Activated B cell treated with CpG ODN at 0.5 μM for 24 hours (primary cell): ENCODE measurements around the gene PARK7. TPM values are rescaled to one million over a fixed set of nuclear protein-coding genes. Genes with fewer than 3 reads are reported as not detected.

Experiments used
- ATAC-seq: fragments of 200-7000 bp; cut with Tn5 transposase; one replicate; pipeline ENCODE4 v1.10.0; 2021; ENCODE audit warnings: low read depth, mild to moderate bottlenecking, moderate library complexity
- CTCF ChIA-PET: fragments of 350-600 bp; sonication (Branson Sonifier 250); formaldehyde crosslinking; loops from one replicate; lab custom pipeline; 2021; ENCODE audit warnings: antibody characterized with exemption; lab: Charles Lee
- POLR2A ChIA-PET: fragments of 350-600 bp; sonication (Branson Sonifier 250); formaldehyde crosslinking; loops from one replicate; lab custom pipeline; 2021; ENCODE audit warnings: antibody characterized with exemption; lab: Charles Lee
- DNase-seq: peaks from one replicate; pipeline ENCODE4 v3.0.0; 2022
- H3K27ac Mint-ChIP-seq: one replicate; pipeline ENCODE4 v1.8.0; 2020; ENCODE audit warnings: mixed read lengths
- H3K27me3 Mint-ChIP-seq: one replicate; pipeline ENCODE4 v1.8.0; 2021; ENCODE audit warnings: mixed read lengths
- H3K36me3 Mint-ChIP-seq: one replicate; pipeline ENCODE4 v1.8.0; 2021; ENCODE audit warnings: low read depth, mixed read lengths
- H3K4me1 Mint-ChIP-seq: one replicate; pipeline ENCODE4 v1.8.0; 2021; ENCODE audit warnings: mixed read lengths
- H3K4me3 Mint-ChIP-seq: one replicate; pipeline ENCODE4 v1.8.0; 2020; ENCODE audit warnings: mild to moderate bottlenecking, mixed read lengths
- H3K9me3 Mint-ChIP-seq: one replicate; pipeline ENCODE4 v1.8.0; 2020; ENCODE audit warnings: mixed read lengths
- intact Hi-C: fragments of 100-400 bp; cut with micrococcal nuclease; formaldehyde crosslinking; loops from one replicate; pipeline ENCODE4 v1.15.1; 2024
- total RNA-seq: library from RNA; stranded (reverse); gene quantifications from 2 replicates; pipeline ENCODE4 v1.2.3, GENCODE V29; 2022
- TF ChIP-seq, protein P1 (sequence below): fragments of 200-600 bp; IDR thresholded peaks from one replicate; pipeline ENCODE4 v1.8.0; 2022; ENCODE audit warnings: antibody characterized with exemption, mild to moderate bottlenecking

Gene PARK7
- total RNA-seq, result 242 and 281 TPM in 2 replicates

- peak within 1 kb of the TSS; percentile 97 for H3K27ac Mint-ChIP-seq
- TF ChIP-seq, protein P1, sequence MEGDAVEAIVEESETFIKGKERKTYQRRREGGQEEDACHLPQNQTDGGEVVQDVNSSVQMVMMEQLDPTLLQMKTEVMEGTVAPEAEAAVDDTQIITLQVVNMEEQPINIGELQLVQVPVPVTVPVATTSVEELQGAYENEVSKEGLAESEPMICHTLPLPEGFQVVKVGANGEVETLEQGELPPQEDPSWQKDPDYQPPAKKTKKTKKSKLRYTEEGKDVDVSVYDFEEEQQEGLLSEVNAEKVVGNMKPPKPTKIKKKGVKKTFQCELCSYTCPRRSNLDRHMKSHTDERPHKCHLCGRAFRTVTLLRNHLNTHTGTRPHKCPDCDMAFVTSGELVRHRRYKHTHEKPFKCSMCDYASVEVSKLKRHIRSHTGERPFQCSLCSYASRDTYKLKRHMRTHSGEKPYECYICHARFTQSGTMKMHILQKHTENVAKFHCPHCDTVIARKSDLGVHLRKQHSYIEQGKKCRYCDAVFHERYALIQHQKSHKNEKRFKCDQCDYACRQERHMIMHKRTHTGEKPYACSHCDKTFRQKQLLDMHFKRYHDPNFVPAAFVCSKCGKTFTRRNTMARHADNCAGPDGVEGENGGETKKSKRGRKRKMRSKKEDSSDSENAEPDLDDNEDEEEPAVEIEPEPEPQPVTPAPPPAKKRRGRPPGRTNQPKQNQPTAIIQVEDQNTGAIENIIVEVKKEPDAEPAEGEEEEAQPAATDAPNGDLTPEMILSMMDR, result no peak
- H3K36me3 Mint-ChIP-seq, result peaks cover 41% of the 10 kb centered on the region
- peak; percentile 100 for DNase-seq
- CTCF ChIA-PET, result no interaction called here
- POLR2A ChIA-PET, result interaction anchor here (0.5 to 1.6 kb wide), 12 partner anchors 8 to 916 kb away, joined by 3 to 16 read pairs (median 4); partner anchors contain the start of genes ENO1, RERE, TNFRSF9 and VAMP3
- no peaks in the 10 kb centered on the region for H3K9me3 Mint-ChIP-seq
- no peaks in the 10 kb centered on the region for H3K27me3 Mint-ChIP-seq
- peak; percentile 97 for ATAC-seq
- H3K4me1 Mint-ChIP-seq, result peaks cover 55% of the 10 kb centered on the region
- H3K4me3 Mint-ChIP-seq, result peak within 1 kb of the TSS; percentile 94
- intact Hi-C loops, result loop anchor here (1.0 to 5.0 kb wide), 4 partner anchors 8 to 1569 kb away; partner anchors contain the start of genes ACOT7, PER3 and TNFRSF9
These were observed at the start of gene PARK7 for GRCh38 chr1:7961216-7962013. Gene PARK7 (plus strand): TSS chr1:7961711. CDS start chr1:7962786, 1,075 bp downstream.

- DNase-seq (no peak), ATAC-seq (no peak)
- POLR2A ChIA-PET, result interaction anchor here (0.8 to 1.0 kb wide), 2 partner anchors 42 to 49 kb away, joined by 3 to 4 read pairs; partner anchors contain the start of gene PARK7
- TF ChIP-seq, protein P1, result no peak
- peaks cover 13% of the 10 kb centered on the region for H3K4me1 Mint-ChIP-seq
- intact Hi-C loops, result loop anchor here (5.0 kb wide), 1 partner anchor 40 kb away; no protein-coding TSS in a partner anchor
- CTCF ChIA-PET, result no interaction called here
- H3K4me3 Mint-ChIP-seq, result peak overlapping the region; percentile 91
- H3K36me3 Mint-ChIP-seq, result no peaks in the 10 kb centered on the region
- H3K27ac Mint-ChIP-seq, result peak overlapping the region; percentile 82
- no peaks in the 10 kb centered on the region for H3K9me3 Mint-ChIP-seq
- peaks cover 3% of the 10 kb centered on the region for H3K27me3 Mint-ChIP-seq
These were observed 49.4 kb upstream of the PARK7 start for GRCh38 chr1:7912145-7912544.

GRCh38 chr1:7912743-7913557 is 48.6 kb upstream of the PARK7 start:
- Mint-ChIP-seq H3K27ac (peak overlapping the region; percentile 82), H3K9me3 (no peaks in the 10 kb centered on the region), H3K27me3 (peaks cover 3% of the 10 kb centered on the region), H3K4me1 (peaks cover 13% of the 10 kb centered on the region), H3K4me3 (peak overlapping the region; percentile 91), H3K36me3 (no peaks in the 10 kb centered on the region)
- ChIA-PET CTCF (interaction anchor here (1.9 kb wide), 1 partner anchor 160 kb away, joined by 5 read pairs; no protein-coding TSS in a partner anchor), POLR2A (interaction anchor here (0.6 to 1.2 kb wide), 6 partner anchors 9 to 405 kb away, joined by 3 to 5 read pairs (median 4); partner anchors contain the start of genes PARK7, PER3 and TNFRSF9)
- peak; percentile 86 for ATAC-seq
- peak; percentile 16 for DNase-seq
- TF ChIP-seq, protein P1, result no peak
- intact Hi-C loops, result loop anchor here (5.0 kb wide), 1 partner anchor 39 kb away; no protein-coding TSS in a partner anchor

- ChIA-PET CTCF (no interaction called here), POLR2A (no interaction called here)
- intact Hi-C loops, result no loop called here
- Mint-ChIP-seq H3K4me3 (no peak overlapping the region), H3K27ac (no peak overlapping the region), H3K9me3 (no peaks in the 10 kb centered on the region), H3K4me1 (peaks cover 17% of the 10 kb centered on the region), H3K27me3 (peaks cover 3% of the 10 kb centered on the region), H3K36me3 (no peaks in the 10 kb centered on the region)
- TF ChIP-seq, protein P1, result no peak
- DNase-seq, result no peak
- no peak for ATAC-seq
These were observed 45.5 kb upstream of the PARK7 start for GRCh38 chr1:7915826-7916500.
